ENCODE results near the gene GJB1.
"Not testable (repeated sequence)": the region's sequence is repeated elsewhere in the genome, so short reads cannot be mapped to it uniquely, and the experiment has no call there.

GJB1 gene

GRCh38 chrX:71256051-71256450 is 33.0 kb downstream of the GJB1 start:
- no peak for ATAC-seq
- Mint-ChIP-seq H3K4me3 (peak overlapping the region; percentile 88), H3K4me1 (peaks cover 28% of the 10 kb centered on the region), H3K36me3 (ENCODE audit: low read depth) (peaks cover 4% of the 10 kb centered on the region), H3K9me3 (no peaks in the 10 kb centered on the region), H3K27ac (no peak overlapping the region), H3K27me3 (no peaks in the 10 kb centered on the region)
- no peak for DNase-seq

- Mint-ChIP-seq H3K4me1 (peaks cover 20% of the 10 kb centered on the region), H3K27ac (no peak overlapping the region), H3K36me3 (ENCODE audit: low read depth) (no peaks in the 10 kb centered on the region), H3K9me3 (no peaks in the 10 kb centered on the region), H3K4me3 (no peak overlapping the region), H3K27me3 (no peaks in the 10 kb centered on the region)
- DNase-seq, result no peak
- ATAC-seq, result no peak
These were observed 33.8 kb downstream of the GJB1 start for GRCh38 chrX:71256856-71257255.

- H3K9me3 Mint-ChIP-seq; H3K36me3 Mint-ChIP-seq (ENCODE audit: low read depth); H3K27me3 Mint-ChIP-seq; DNase-seq; H3K4me1 Mint-ChIP-seq; H3K4me3 Mint-ChIP-seq; H3K27ac Mint-ChIP-seq; ATAC-seq: not testable (repeated sequence)
These were observed 45.6 kb downstream of the GJB1 start for GRCh38 chrX:71268624-71269023.

- H3K9me3 Mint-ChIP-seq, result no peaks in the 10 kb centered on the region
- ATAC-seq (no peak), DNase-seq (no peak)
- no peak overlapping the region for H3K27ac Mint-ChIP-seq
- H3K36me3 Mint-ChIP-seq (ENCODE audit: low read depth), result no peaks in the 10 kb centered on the region
- no peak overlapping the region for H3K4me3 Mint-ChIP-seq
- H3K27me3 Mint-ChIP-seq, result no peaks in the 10 kb centered on the region
- no peaks in the 10 kb centered on the region for H3K4me1 Mint-ChIP-seq
These were observed 46.9 kb downstream of the GJB1 start for GRCh38 chrX:71269801-71270395.

GRCh38 chrX:71272313-71272712 is 49.3 kb downstream of the GJB1 start:
- DNase-seq; H3K27me3 Mint-ChIP-seq; H3K36me3 Mint-ChIP-seq (ENCODE audit: low read depth); H3K4me3 Mint-ChIP-seq; ATAC-seq; H3K27ac Mint-ChIP-seq; H3K9me3 Mint-ChIP-seq; H3K4me1 Mint-ChIP-seq: not testable (repeated sequence)

Data from activated naive CD8-positive, alpha-beta T cell treated with anti-CD3 and anti-CD28 coated beads, Interleukin-2, amount 50 U/mL, for 24 hours (primary cell).